MCF 10A (cell line): ENCODE measurements around the gene GEMIN8. TPM values are rescaled to one million over a fixed set of nuclear protein-coding genes. Genes with fewer than 3 reads are reported as not detected.

Experiments
- BruUV-seq: library from RNA; stranded (reverse); fragments of 400-500 nt; replicated peaks from 2 replicates; lab custom pipeline; 2021; lab: Mats Ljungman, UMichigan
- CTCF ChIA-PET: fragments of 300-600 bp; sonication (Branson Sonifier 250); formaldehyde crosslinking; extraction: SDS; loops from one replicate; lab custom pipeline; 2021; ENCODE audit warnings: antibody characterized with exemption, inconsistent platforms; lab: Yijun Ruan, JAX
- POLR2A ChIA-PET: fragments of 300-600, 350-650 bp; sonication (Branson Sonifier 250); formaldehyde crosslinking; extraction: SDS; loops from one replicate; lab custom pipeline; 2020; ENCODE audit warnings: antibody characterized with exemption, inconsistent platforms; lab: Yijun Ruan, JAX
- DNase-seq: peaks from one replicate; pipeline ENCODE4 v3.0.0-alpha.2; 2018; ENCODE audit not compliant: unreplicated experiment
- H3K27ac Mint-ChIP-seq: one replicate; pipeline ENCODE4 v1.8.0; 2022; ENCODE audit warnings: mild to moderate bottlenecking, low read depth, mixed read lengths; ENCODE audit not compliant: unreplicated experiment
- H3K27me3 Mint-ChIP-seq: one replicate; pipeline ENCODE4 v1.8.0; 2022; ENCODE audit warnings: mixed read lengths; ENCODE audit not compliant: insufficient read depth, unreplicated experiment
- H3K36me3 Mint-ChIP-seq: one replicate; pipeline ENCODE4 v1.8.0; 2022; ENCODE audit warnings: mild to moderate bottlenecking, moderate library complexity, mixed read lengths; ENCODE audit not compliant: insufficient read depth, unreplicated experiment
- H3K4me1 Mint-ChIP-seq: one replicate; pipeline ENCODE4 v1.8.0; 2022; ENCODE audit warnings: mixed read lengths; ENCODE audit not compliant: insufficient read depth, unreplicated experiment
- H3K4me3 Mint-ChIP-seq: one replicate; pipeline ENCODE4 v1.8.0; 2022; ENCODE audit warnings: mild to moderate bottlenecking, moderate library complexity, mixed read lengths; ENCODE audit not compliant: unreplicated experiment
- H3K9me3 Mint-ChIP-seq: one replicate; pipeline ENCODE4 v1.8.0; 2022; ENCODE audit warnings: mixed read lengths; ENCODE audit not compliant: unreplicated experiment
- intact Hi-C: fragments of 100-400 bp; cut with micrococcal nuclease; formaldehyde crosslinking; loops from 2 replicates; pipeline ENCODE4 v1.14.1; 2022
- total RNA-seq: library from RNA; stranded (reverse); gene quantifications from 2 replicates; pipeline ENCODE4 v1.2.3, GENCODE V29; 2022
- TF ChIP-seq, protein P1 (sequence below): fragments of 200-600 bp; IDR thresholded peaks from one replicate; pipeline ENCODE4 v1.8.0; 2022; ENCODE audit warnings: antibody characterized with exemption, mild to moderate bottlenecking; ENCODE audit not compliant: unreplicated experiment

GEMIN8 gene
- total RNA-seq, 1 experiment from 2014 or later: 28.2 TPM

DNA sequence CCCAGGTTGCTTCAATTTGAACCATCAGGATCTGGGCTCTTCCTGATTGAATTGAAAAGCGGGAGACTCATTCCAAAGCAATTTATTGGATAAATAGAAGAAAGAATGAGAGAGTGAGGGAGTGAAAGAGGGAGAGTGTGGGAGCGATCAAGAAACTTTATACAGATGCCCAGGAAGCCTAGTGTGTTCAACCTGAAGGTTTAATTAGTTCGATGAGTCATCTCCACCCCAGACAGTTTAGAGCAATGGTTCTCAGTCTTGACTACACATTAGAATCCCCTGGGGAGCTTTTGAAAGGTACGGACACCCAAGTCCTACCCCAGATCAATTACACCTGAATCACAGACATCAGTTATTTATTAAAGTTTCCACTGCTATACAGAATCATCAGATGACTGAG lies 61.5 kb downstream of the GEMIN8 start:
- Mint-ChIP-seq H3K4me1 (no peaks in the 10 kb centered on the region), H3K4me3 (no peak overlapping the region), H3K36me3 (no peaks in the 10 kb centered on the region), H3K27me3 (peaks cover 52% of the 10 kb centered on the region), H3K9me3 (no peaks in the 10 kb centered on the region), H3K27ac (no peak overlapping the region)
- POLR2A ChIA-PET: interaction anchor here (1.2 kb wide), 1 partner anchor 13 kb away, joined by 3 read pairs; no protein-coding TSS in a partner anchor
- DNase-seq: no peak
- TF ChIP-seq, protein P1, sequence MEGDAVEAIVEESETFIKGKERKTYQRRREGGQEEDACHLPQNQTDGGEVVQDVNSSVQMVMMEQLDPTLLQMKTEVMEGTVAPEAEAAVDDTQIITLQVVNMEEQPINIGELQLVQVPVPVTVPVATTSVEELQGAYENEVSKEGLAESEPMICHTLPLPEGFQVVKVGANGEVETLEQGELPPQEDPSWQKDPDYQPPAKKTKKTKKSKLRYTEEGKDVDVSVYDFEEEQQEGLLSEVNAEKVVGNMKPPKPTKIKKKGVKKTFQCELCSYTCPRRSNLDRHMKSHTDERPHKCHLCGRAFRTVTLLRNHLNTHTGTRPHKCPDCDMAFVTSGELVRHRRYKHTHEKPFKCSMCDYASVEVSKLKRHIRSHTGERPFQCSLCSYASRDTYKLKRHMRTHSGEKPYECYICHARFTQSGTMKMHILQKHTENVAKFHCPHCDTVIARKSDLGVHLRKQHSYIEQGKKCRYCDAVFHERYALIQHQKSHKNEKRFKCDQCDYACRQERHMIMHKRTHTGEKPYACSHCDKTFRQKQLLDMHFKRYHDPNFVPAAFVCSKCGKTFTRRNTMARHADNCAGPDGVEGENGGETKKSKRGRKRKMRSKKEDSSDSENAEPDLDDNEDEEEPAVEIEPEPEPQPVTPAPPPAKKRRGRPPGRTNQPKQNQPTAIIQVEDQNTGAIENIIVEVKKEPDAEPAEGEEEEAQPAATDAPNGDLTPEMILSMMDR: no peak
- CTCF ChIA-PET: interaction anchor here (0.6 kb wide), 1 partner anchor 35 kb away, joined by 3 read pairs; no protein-coding TSS in a partner anchor
- intact Hi-C loops: no loop called here
- BruUV-seq: no TSS peak

DNA sequence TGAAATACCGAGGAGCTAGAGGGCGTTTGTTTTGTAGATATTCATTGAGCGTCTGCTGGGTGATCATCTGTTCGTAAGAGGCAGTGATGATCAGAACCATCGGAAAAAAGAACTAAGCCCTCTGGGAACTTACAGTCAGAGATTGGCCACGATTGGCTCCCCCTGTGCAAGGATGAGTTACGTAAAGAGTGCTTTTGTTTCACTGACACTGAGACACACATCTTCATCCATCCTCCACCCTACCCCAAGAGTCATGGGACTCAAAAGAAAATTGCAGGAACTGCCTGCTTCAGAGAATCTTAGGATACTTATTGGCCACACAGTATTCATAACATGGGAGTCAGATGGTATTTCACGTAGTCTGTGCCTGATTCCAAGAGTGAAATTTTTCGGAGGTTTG lies 62.1 kb downstream of the GEMIN8 start:
- H3K4me3 Mint-ChIP-seq: no peak overlapping the region
- TF ChIP-seq, protein P1: no peak
- no TSS peak for BruUV-seq
- H3K4me1 Mint-ChIP-seq: no peaks in the 10 kb centered on the region
- POLR2A ChIA-PET: interaction anchor here (1.2 kb wide), 1 partner anchor 14 kb away, joined by 3 read pairs; no protein-coding TSS in a partner anchor
- H3K36me3 Mint-ChIP-seq: no peaks in the 10 kb centered on the region
- no peak for DNase-seq
- intact Hi-C loops: no loop called here
- H3K27me3 Mint-ChIP-seq: peaks cover 52% of the 10 kb centered on the region
- H3K27ac Mint-ChIP-seq: no peak overlapping the region
- no peaks in the 10 kb centered on the region for H3K9me3 Mint-ChIP-seq
- CTCF ChIA-PET: no interaction called here

DNA sequence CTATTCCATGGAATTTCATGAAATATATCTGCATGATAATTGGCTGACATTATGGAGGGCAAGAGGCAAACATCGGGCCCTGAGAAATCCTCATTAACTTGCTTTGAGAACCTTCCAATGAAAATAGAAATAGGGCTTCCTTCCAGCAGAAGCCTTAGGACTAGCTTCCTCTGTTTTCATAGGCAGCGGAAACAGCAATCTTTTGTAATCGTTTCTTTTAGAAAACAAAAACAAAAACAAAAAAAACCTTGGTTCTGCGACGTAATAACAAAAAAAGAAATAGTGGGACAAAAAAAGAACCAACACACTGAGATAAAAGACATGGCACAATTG lies 62.9 kb downstream of the GEMIN8 start:
- H3K4me3 Mint-ChIP-seq: no peak overlapping the region
- H3K27ac Mint-ChIP-seq: no peak overlapping the region
- ChIA-PET CTCF (no interaction called here), POLR2A (no interaction called here)
- peaks cover 52% of the 10 kb centered on the region for H3K27me3 Mint-ChIP-seq
- intact Hi-C loops: no loop called here
- no peak for DNase-seq
- BruUV-seq: no TSS peak
- H3K9me3 Mint-ChIP-seq: no peaks in the 10 kb centered on the region
- no peaks in the 10 kb centered on the region for H3K36me3 Mint-ChIP-seq
- TF ChIP-seq, protein P1: no peak
- H3K4me1 Mint-ChIP-seq: no peaks in the 10 kb centered on the region

DNA sequence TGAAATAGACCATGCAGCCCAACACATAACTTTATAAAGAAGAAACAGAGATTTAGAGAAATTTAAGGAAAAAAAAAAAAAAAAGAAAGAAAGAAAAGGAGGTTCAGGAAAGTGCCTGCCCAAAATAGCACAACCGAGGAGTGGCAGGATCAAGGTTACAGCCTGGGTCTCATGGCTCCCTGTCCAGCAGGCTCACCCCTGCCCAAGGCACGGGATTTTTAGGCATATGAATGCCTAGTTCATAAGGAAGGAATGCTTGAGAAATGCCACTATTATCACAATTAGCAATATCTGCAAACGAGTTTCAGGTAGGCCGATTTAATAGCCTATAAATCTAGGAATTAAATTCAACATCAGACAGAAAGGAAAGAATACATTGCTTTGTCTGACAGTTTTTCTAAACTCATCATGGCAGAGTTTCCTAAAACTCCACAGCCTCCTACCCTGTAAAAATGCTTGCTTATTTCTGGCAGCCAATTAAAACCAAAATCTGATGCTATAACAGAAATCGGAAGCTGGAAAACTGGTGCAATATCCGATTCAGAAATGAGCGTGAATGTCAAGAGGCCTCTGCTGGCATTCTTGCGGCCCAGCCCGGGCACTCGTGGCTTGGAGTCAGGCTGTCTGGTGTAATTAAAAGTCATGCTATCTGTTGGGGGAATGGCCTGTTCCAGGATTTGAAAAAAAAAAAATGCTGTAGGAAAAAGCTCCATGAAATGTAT lies 63.5 kb downstream of the GEMIN8 start:
- BruUV-seq: no TSS peak
- Mint-ChIP-seq H3K27me3 (peaks cover 58% of the 10 kb centered on the region), H3K27ac (no peak overlapping the region), H3K4me1 (no peaks in the 10 kb centered on the region), H3K36me3 (no peaks in the 10 kb centered on the region), H3K4me3 (no peak overlapping the region), H3K9me3 (no peaks in the 10 kb centered on the region)
- ChIA-PET POLR2A (no interaction called here), CTCF (no interaction called here)
- intact Hi-C loops: no loop called here
- DNase-seq: no peak
- TF ChIP-seq, protein P1: no peak
